GM18951 (cell line): ENCODE measurements around the gene RRP15.

Experiments
- POLR2A ChIP-seq: IDR thresholded peaks from 4 replicates; pipeline ENCODE4 v1.6.1; 2011; ENCODE audit warnings: mild to moderate bottlenecking; ENCODE audit not compliant: insufficient read length, insufficient read depth; ENCODE audit errors: extremely low read depth
- in situ Hi-C: fragments of 300-500 bp; cut with MboI; formaldehyde crosslinking; loops from one replicate; pipeline ENCODE4 v1.12.0; 2022; ENCODE audit warnings: low sequenced_read_pairs, mixed read lengths, inconsistent platforms; ENCODE audit not compliant: unreplicated experiment

Gene RRP15

DNA sequence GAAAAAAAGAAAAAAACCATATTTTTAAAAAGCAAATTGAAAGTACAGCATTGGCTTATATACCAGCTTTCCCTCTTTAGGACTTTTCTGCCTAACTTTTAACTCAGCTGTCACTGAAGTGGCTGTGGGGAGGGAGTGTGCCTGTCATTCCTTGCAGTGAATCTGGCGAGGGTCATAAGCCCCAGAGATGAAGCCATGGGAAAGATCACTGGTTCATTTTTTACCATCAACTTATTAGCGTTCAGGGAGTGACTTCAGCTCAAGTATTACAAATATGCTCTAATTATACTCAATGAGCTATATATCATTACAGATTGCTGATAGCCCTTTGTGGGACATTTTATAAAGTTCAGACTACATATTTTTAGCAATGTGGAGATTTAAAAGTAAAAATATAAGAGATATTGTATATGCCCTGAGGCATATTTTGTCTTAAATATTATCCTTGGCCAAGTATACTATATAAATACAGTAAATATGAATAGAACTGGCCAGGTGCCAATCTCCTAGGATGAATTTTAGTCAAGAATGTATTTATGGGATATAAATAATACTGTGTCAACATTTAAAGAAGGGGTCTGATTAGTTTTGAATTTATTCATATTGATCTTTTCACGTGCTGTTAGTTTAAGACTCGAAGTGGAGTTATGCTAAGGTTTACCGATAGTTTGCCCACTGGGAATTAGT lies 64.4 kb downstream of the RRP15 start:
- no peak for TF ChIP-seq POLR2A
- in situ Hi-C loops = loop anchor here (25.0 kb wide), 2 partner anchors 1063 to 1463 kb away; no protein-coding TSS in a partner anchor

DNA sequence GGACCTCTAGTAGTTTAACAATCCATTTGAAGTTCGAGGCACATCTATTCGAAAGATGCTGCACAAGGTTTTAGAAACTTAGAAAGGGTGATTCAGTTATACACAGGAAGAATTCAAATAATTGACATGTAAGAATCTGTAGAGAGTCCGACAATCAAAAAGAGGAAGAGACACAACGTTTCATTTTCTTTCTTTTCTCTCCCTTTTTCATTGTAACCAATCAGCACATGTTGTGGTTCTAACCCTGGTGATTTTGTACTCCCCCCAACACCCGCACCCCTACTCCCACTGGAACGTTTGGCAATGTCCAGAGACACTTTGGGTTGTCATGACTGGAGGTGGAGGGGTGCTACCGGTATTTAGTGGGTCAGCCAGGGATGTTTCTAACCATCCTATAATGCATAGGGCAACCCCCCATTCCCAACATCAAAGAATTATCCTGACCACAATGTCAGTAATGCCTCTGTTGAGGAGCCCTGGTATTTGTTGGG lies 65.0 kb downstream of the RRP15 start:
- in situ Hi-C loops = no loop called here
- no peak for TF ChIP-seq POLR2A

DNA sequence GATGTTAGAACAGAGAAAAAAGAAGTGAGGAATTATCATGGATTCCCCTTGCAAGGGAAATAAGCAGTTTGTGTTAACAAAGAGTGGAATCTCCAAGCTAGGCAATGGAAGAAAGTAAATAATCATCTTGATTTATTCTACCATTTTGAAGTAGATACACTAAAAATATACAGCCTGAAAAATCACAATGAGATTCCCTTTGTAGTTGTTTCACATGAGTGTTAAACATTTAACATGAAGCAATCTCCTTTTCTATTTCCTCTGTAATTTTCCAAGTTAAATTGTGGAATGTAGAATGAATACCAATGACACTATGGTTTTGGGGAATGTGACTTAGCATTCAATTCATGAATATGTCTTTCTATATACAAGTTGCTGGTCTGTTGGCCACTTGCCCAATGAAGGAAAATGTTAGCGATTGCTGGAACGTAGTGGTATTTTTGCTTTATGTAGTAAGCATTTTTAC lies 65.7 kb downstream of the RRP15 start:
- TF ChIP-seq POLR2A = no peak
- in situ Hi-C loops = no loop called here

DNA sequence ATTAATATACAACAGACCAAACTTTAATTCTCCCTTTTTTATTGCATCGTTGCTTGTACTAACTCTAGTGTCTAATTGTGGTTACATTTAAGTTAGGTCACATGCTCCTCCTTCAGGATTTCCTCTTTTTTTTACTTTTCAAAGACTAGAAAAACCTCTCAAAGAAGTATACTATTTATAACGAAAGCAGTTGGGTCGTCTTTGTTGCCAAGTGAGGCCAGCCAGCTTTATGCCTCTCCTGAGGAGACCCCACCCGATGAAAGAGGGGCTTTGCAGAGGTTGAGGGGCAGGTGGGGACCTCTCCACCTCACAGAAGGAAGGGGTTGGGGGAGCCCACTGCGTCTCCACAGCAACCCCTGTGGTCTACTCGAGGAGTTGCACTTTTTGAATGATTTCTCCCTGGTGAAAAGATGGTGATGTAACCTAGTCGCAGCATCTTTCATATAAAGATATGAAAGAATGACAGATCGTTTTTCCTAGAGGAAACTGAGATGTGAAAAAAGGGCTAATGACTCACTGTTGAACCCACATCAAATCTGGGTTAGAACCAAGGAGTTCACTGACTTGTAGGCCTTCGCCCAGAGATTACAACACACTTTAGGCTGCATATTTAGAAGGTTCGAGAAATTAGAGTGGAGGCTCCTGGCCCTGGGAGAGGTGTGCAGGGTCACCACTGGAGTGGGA lies 66.4 kb downstream of the RRP15 start:
- in situ Hi-C loops = no loop called here
- no peak for TF ChIP-seq POLR2A

DNA sequence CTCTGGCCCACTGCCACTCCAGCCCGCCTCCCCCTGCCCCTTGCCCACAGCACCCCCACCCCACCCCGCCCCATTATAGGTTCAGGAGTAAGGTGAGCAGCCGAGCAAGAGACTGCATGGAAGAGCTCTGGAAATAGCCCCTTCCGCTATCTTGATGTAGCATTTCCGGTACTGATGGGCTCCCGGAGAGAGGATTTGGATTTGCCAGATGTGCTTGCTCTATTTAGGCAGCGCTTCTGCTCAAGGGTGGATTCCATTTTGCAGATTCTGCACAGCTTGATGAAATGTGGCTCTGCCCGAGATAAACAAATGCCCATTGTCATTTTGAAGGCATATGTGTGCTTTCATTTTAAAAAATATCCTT lies 67.0 kb downstream of the RRP15 start:
- in situ Hi-C loops = no loop called here
- no peak for TF ChIP-seq POLR2A

DNA sequence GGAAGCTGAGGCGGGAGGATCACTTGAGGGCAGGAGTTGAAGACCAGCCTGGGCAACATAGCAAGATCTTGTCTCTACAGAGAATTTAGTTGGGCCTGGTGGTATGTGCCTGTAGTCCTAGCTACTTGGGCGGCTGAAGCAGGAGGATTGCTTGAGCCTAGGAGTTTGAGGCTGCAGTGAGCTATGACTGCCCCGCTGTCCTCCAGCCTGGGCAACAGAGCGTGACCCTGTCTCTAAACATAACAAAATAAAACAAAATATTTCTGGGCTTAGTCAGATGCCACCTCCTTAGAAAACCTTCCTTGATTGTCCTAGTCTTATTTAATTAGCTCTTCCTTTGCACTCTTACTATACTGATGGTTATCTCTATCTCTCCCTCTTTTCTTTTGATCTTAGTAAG lies 68.6 kb downstream of the RRP15 start:
- no peak for TF ChIP-seq POLR2A
- in situ Hi-C loops = no loop called here

DNA sequence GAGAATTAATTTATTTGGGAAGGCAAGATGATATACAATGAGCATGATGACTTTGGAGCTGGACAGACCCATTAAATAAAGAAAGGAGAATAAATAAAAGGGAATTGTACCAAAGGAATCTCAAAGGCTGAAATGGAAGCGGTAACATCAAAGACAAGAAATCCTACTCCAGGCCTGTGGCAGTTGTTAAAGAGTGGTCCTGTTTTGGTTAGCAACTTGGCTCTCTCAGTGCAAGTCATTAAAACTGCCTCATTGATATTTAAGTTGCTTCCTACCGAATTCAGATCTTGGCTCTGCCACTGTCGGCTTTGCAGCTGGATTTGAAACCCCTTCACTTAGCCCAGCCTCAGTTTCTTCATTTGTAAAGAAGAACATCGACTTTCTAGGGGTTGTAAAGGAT lies 70.2 kb downstream of the RRP15 start:
- in situ Hi-C loops = no loop called here
- TF ChIP-seq POLR2A = no peak

DNA sequence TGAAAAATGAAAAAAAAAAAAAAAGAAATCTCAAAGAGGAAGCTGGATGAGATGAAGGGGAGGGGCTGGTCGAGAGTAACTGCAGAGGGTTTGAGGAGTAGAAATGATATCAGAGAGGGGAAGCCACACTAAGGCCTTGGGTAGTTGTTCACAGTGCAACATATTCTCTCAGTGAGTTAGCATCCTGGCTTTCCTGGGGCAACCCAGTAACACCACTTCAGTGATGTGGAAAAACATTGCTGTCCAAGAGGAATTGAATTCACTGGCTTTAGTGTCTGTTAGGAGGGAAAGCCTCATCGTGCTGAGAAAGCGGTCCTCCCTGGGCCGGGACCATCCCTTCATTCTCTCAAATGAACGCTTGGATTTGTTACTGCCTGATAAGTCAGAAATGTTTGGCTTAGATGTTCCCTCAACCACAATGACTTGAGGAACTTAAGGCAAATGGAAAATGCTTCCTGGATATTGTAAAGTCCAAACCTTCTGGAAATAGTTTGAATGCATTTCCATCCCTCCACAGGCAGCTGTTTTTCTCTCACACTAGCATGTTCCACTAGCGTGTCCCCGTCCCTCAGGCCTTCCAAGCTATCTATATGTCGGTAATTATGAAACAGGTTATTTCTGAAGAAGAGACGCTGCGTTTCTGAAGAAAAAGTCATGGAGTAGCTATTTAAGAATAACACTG lies 72.3 kb downstream of the RRP15 start:
- in situ Hi-C loops = no loop called here
- no peak for TF ChIP-seq POLR2A

DNA sequence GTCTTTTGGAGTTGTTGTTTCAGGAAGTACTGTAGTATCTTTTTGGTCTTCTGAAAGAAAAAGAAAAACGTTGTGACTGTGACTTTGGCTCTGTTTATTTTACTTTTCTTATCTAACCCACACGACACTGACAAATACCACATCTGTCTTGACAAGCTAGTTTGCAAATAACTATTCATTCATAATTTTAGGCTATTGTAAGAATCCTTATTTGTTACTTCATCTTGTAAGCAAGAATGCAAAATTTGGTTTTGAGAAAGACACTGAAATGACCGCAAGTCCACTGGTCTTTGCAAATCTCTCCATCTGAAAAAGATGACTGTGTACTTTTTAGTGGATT lies 72.8 kb downstream of the RRP15 start:
- in situ Hi-C loops = no loop called here
- TF ChIP-seq POLR2A = no peak

DNA sequence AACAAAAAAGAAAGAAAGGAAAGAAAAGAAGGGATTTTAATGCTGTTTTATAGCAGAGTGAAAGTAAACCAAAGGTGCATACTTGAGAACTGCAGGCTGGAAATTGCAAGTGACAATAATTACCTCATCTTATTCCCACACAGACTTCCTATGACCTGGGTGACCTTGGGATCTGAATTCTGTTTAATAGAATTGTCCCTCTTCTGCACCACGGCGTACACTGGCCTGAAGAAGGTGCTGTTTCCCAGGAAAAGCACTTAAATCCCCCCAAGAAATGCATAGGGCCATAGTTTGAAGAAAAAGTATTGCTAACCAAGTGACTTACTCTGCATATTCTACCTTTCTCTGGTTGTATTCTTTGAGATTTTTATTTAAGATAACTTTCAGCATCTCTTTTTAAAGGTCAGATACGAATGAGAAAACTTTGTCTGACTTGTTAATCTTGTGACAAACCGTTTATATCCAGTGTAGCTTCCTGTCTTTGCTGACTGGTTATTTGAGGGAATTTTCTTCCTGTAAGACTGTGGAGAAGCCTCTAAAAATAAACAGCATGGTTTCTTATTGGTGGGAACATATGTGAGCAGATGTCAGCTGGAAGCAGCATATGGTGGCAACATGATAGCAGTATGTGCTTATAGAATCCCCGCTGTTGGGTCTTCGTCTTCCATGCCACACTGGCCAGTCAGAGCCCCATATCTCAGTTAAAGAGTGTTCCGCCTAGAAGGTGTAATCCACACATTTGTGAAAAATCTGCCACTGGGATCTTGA lies 76.4 kb downstream of the RRP15 start:
- no peak for TF ChIP-seq POLR2A
- in situ Hi-C loops = no loop called here

DNA sequence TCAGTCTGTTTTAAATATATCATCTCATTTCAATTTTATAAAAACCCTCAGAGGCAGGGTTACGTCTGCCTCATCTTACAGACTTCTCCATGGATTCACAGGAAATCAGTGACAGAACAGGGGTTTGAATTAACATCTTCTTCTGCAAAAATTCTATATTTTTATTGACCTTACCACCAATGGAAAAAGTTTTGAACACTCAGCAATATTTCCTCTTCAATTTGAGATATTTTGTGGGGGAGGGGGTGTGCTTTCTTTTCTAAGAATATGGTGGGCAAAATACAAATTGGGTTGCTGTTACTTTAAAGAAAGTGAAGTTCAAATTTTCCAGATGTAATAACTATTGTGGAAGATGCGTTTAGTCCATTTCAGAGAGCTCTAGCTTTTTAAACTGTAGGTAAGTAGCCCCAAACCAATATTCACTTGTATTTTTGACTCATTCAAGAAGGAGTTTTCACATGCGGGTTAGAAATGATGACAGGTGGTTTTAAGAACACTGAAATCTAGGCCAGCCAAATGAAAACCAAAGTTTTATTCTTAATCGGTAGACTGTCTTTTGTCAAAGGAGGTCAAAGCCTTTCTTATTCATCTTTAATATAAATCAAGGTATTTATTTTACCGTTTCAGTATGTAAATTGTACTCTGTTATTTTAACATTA lies 77.5 kb downstream of the RRP15 start:
- no peak for TF ChIP-seq POLR2A
- in situ Hi-C loops = no loop called here

DNA sequence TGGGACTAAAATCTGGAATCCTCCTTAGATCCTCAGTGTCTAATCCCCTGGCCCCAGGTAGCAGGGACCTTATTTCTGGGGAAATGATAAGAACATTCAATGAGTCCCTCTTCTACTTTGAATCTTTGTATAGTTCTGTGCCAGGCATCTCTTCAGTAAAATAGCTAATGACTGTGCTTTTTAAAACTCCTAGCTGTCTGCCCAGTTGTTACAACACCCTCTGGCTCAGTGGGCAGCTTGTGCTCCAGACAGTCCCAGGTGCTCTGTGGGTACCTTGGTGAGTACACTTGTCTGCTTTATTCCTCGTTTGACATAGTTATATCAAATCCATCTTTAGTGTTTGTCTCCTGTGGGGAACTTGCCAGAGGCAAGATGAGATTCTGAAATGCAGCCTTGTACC lies 78.0 kb downstream of the RRP15 start:
- no peak for TF ChIP-seq POLR2A
- in situ Hi-C loops = no loop called here
